NCI-H1092 (cell line): ENCODE measurements around the gene A1BG.
A peak's percentile ranks its signal among the peaks of the same experiment; 100 is the strongest.
"Not testable (repeated sequence)": the region's sequence is repeated elsewhere in the genome, so short reads cannot be mapped to it uniquely, and the experiment has no call there.

ENCODE experiments used
- DNase-seq: peaks from one replicate; lab custom pipeline; 2025; lab: John Stamatoyannopoulos, UW

The A1BG gene

GRCh38 chr19:58334691-58335249 lies 18.5 kb downstream of the A1BG start:
- no peak for DNase-seq

GRCh38 chr19:58332697-58333096 lies 20.6 kb downstream of the A1BG start:
- no peak for DNase-seq

DNA sequence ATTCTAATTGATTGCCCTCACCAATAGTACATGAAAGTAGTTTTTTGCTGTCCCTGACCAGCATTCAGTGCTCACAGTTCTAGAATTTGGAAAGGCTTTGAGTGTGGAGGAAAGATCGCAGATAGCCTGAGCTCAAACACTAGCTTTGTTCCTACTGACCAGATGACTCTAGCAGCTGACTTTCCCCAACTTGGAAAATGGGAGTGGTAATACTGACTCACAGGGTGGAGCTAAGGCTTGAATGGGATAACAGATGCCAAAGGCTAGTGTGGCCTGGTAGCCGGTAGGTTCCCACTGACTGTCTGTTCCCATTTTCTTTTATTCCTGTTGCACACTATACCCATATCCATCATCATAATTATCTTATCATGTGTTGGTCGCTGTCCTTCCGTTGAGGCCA lies 22.8 kb downstream of the A1BG start:
- no peak for DNase-seq

- DNase-seq = no peak
Measured at GRCh38 chr19:58328999-58329398, 24.3 kb downstream of the A1BG start.

- DNase-seq = peak; percentile 81
Measured at GRCh38 chr19:58326914-58327726, 26.2 kb downstream of the A1BG start, which contains the start of gene ZSCAN22. Gene ZSCAN22, plus strand, starts transcription at chr19:58326994. Its CDS starts 7,809 bp downstream, at chr19:58334803.

DNA sequence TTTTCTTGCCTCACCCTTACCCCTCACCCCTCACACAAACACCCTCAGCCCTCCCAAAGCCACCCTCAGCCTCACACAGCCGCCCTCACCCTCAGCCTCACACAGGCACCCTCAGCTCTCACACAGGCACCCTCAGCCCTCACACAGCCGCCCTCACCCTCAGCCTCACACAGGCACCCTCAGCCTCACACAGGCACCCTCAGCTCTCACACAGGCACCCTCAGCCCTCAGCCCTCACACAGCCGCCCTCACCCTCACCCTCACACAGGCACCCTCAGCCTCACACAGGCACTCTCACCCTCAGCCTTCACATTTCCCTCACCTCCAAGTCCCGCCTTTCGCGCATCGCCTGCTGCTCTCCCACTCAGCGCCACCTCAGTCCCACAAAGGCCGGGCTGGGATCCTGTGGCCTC lies 26.8 kb downstream of the A1BG start:
- DNase-seq = no peak

GRCh38 chr19:58325311-58326022 lies 27.8 kb downstream of the A1BG start:
- no peak for DNase-seq

DNA sequence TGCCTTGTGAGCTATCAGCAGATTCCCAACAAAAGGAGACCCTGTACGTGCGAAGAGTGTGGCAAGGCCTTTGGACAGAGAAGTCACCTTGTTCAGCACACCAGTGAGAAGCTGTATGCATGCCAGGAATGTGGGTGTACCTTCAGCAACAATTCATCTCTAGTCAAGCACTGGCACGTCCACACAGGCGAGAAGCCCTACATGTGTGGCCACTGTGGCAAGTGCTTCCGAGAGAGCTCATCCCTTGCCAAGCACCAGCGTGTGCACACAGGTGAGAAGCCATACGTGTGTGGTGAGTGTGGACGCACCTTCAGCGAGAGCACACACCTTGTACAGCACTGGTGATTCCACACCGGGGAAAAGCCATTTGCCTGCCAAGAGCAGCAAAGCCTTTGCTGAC lies 34.1 kb downstream of the A1BG start:
- DNase-seq = no peak

DNA sequence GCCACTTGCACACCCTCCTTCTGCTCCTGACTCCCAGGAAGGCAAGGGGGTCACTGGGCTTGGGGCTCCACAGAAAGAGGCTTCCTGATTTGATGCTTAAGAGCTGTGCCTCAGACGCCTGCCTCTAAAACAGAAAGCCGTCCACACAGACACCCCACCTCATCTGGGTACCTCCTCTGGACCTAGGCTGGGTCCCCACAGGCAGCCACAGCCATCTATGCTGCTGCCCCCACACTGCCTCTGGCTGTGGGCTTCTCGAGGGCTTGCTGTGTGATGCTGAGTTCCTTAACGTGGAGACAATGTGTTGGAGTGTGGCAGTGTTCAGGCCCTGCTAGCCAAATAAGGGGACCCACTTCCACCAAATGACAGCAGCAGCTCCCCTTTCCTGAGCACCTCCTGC lies 35.0 kb downstream of the A1BG start:
- no peak for DNase-seq

DNA sequence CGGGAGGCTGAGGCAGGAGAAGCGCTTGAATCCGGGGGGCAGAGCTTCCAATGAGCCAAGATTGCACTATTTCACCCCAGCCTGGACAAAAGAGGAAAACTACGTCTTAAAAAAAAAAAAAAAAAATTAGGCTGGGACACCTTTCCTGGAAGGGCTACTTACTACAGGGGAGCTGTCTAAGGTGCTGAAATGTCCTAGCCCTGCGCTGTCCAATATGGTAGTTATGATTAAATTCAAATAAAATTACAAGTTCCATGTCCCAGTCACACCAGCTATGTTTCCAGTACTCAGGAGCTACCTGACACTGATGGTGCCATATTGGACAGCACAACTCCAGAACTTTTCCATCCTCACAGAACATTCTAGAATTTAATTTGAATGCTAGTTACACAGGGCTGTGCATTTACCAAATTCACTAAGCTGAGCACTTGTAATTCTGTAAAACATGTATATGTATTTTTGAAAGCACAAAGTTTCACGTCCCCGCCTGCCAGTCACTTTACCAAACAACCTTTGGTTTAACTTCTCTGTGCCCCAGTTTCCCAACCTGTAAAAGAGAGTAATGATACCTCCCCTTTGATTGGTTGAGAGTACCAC lies 35.7 kb downstream of the A1BG start:
- no peak for DNase-seq

GRCh38 chr19:58315580-58315979 lies 37.7 kb downstream of the A1BG start:
- no peak for DNase-seq

GRCh38 chr19:58311345-58311865 lies 41.9 kb downstream of the A1BG start:
- DNase-seq = no peak

DNA sequence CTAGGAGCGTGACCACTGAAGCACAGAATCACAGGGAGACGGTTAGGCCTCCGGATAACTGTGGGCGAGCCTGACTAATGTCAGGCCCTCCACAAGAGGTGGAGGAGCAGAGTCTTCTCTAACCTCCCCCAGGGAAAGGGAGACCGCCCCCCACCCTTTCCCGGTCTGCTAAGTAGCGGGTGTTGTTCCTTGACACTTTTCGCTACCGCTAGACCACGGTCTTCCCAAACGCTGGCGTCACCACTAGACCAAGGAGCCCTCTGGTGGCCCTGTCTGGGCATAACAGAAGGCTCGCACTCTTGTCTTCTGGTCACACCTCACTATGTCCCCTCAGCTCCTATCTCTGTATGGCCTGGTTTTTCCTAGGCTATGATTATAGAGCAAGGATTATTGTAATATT lies 42.6 kb downstream of the A1BG start:
- not testable (repeated sequence) for DNase-seq

DNA sequence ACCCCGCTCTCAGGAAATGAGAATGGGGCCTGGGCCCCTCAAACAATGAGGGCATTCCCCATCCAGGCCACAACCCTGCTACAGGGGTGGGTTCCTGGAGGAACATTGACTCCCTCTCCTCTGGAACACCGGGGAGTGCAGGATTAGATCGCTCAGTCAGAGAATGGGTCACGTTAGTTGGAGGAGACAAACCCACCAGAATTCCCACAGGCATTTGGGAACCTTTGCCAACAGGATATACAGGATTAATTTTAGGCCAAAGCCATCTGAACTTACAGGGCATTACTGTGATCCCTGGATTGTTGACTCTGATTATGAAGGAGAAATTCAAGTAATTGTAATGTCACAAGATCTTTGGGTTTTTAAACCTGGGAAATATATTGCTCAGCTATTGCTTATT lies 45.6 kb downstream of the A1BG start:
- DNase-seq = no peak

- no peak for DNase-seq
Measured at GRCh38 chr19:58305932-58306323, 47.4 kb downstream of the A1BG start.

DNA sequence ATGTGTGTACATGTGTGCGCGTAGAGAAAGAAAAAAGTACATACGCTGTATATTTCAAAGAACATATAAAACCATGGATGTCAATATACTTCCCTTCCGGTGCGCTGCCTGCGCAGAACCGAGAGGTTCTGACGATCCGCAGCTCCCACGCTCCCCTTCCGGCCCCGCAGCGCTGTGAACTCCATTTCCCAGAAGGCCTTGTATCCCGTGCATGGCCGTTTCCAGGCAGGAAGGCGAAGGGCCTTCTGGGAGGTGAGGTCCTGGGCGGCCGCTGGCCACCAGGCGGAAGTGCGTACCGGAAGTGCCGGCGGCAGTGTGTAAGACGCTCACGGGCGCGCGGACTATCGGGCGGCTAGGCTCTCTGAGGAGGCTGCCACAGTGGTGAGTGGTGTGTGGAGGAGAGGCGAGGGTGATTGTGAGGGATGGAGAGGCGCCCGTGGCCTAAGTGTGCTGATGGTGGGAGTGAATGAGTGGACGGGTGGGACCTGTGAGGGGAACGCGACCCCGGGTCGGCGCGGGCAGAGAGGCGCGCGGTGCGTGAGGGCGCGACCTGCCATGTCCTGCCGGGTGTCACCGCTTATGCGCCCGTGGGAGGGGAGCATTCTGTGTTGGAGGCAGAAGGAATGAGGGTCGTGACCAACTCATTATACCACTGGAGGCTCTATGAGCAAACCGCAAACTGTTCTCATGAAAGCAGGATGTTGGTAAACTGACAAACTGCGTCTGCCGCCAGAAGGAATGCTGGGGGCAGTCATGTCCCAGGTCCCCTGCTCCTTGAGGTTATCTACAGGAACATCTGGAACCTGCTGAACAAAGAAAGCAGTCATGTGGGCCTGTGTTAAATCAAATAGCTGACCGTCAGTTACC lies 48.0 kb downstream of the A1BG start, which contains the start of gene ERVK3-1:
Gene ERVK3-1 (plus strand): TSS at position 313 of the 867 bp plus-strand sequence. CDS start 6,792 bp downstream, outside the sequence.
- peak; percentile 89 for DNase-seq

DNA sequence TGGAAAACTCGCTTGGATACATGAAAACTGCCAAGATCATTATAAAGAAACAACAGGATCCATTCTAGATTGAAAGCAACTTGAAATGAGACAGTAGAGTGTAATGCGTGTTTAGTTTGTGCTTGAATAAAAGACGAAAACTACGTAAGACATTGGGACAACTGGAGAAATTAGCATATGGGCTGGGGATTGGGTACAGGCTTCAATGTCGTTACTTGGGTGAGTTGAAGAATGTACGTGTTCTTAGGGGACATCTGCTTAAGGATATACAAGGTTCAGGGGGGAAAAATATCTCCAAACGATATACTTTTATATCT lies 48.6 kb downstream of the A1BG start:
- DNase-seq = no peak

- no peak for DNase-seq
Measured at GRCh38 chr19:58304255-58304654, 49.0 kb downstream of the A1BG start.

DNA sequence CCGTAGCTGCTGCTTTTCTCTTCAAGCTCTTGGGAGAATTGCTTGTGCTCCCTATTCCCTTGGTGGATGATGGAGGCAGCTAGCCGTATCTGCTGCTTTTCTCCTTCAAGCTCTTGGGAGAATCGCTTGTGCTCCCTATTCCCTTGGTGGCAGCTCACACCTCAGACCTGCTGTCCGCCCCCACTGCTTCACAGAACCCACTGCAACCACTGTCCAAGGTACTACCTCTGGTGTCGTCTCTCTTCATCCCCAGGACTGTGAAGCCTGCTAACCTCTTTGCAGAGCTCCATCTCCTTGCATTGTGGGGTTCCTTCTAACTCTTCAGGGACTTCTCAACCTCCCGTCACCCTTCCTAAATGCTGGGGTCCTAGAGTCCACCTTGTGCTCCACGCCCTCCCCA lies 52.7 kb downstream of the A1BG start:
- DNase-seq = no peak

DNA sequence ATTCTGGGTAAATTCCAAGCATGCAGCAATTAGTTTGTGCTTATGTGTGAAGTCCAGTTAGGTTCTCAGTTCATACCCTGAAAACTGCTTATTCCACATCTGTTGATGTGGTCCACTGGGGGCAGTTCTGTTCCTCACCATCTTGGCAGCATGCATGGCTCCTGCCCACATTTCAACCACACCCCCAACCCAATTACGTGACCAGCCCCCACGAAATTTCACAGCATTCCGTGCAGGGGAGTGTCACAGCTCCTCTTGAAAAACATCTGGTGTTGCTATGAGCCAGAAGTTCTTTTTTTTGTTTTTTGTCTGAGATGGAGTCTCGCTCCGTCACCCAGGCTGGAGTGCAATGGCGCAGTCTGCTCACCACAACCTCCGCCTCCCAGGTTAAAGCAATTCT lies 57.2 kb downstream of the A1BG start:
- no peak for DNase-seq
